OCI-LY7 (cell line): ENCODE measurements around the gene PPP1R16B. TPM values are rescaled to one million over a fixed set of nuclear protein-coding genes. Genes with fewer than 3 reads are reported as not detected.

Experiments
- BruUV-seq: library from RNA; stranded (reverse); fragments of 400-500 nt; replicated peaks from 2 replicates; lab custom pipeline; 2021; lab: Mats Ljungman, UMichigan
- CTCF ChIA-PET: fragments of 300-600 bp; sonication (Branson Sonifier 250); formaldehyde crosslinking; loops from one replicate; lab custom pipeline; 2022; ENCODE audit warnings: antibody characterized with exemption; ENCODE audit not compliant: unreplicated experiment; lab: Charles Lee
- POLR2A ChIA-PET: fragments of 300-600 bp; sonication (Branson Sonifier 250); formaldehyde crosslinking; loops from one replicate; lab custom pipeline; 2022; ENCODE audit warnings: antibody characterized with exemption; lab: Charles Lee
- DNase-seq: peaks from one replicate; pipeline ENCODE4 v3.0.0-alpha.2; 2015; ENCODE audit warnings: low spot score
- H2AFZ ChIP-seq: fragments of 200-600 bp; sonication (generic), shearing (Covaris generic); 2 replicates; pipeline ENCODE4 v1.6.1; 2014; ENCODE audit warnings: mild to moderate bottlenecking, antibody characterized with exemption, low read length, moderate library complexity
- H3K27ac ChIP-seq: fragments of 200-600 bp; sonication (generic); 2 replicates; pipeline ENCODE4 v1.5.1; 2014; ENCODE audit warnings: mixed run types, low read depth, mild to moderate bottlenecking, moderate library complexity, low read length, inconsistent platforms; ENCODE audit not compliant: poor library complexity, severe bottlenecking
- H3K36me3 ChIP-seq: fragments of 200-600 bp; sonication (generic); 2 replicates; pipeline ENCODE4 v1.6.1; 2014; ENCODE audit warnings: mild to moderate bottlenecking, antibody characterized with exemption, low read length, moderate library complexity, mixed read lengths; ENCODE audit not compliant: insufficient read depth
- H3K4me1 ChIP-seq: fragments of 200-600 bp; sonication (generic); 2 replicates; pipeline ENCODE4 v1.5.1; 2014; ENCODE audit warnings: mild to moderate bottlenecking, low read length; ENCODE audit not compliant: insufficient read depth, poor library complexity, severe bottlenecking
- H3K4me2 ChIP-seq: fragments of 200-600 bp; sonication (generic); 2 replicates; pipeline ENCODE4 v1.6.1; 2014; ENCODE audit warnings: mild to moderate bottlenecking, low read length
- H3K4me3 ChIP-seq: fragments of 200-600 bp; sonication (generic); 2 replicates; pipeline ENCODE4 v1.5.1; 2014; ENCODE audit warnings: mild to moderate bottlenecking, low read depth, low read length; ENCODE audit not compliant: poor library complexity, severe bottlenecking
- H3K79me2 ChIP-seq: fragments of 200-600 bp; sonication (generic); 2 replicates; pipeline ENCODE4 v1.6.1; 2016; ENCODE audit warnings: low read depth, mild to moderate bottlenecking, low read length, moderate library complexity, mixed read lengths; ENCODE audit not compliant: insufficient read depth
- H3K9me2 ChIP-seq: fragments of 200-600 bp; sonication (generic); 2 replicates; pipeline ENCODE4 v1.6.1; 2016; ENCODE audit warnings: mild to moderate bottlenecking, low read length, mixed read lengths; ENCODE audit not compliant: insufficient read depth
- H3K9me3 ChIP-seq: fragments of 200-600 bp; sonication (generic); 2 replicates; pipeline ENCODE4 v1.6.1; 2014; ENCODE audit warnings: mild to moderate bottlenecking, mixed run types, low read length, mixed read lengths
- H4K20me1 ChIP-seq: fragments of 200-600 bp; sonication (generic); 2 replicates; pipeline ENCODE4 v1.6.1; 2014; ENCODE audit warnings: mild to moderate bottlenecking, antibody characterized with exemption, low read length, moderate library complexity, mixed read lengths; ENCODE audit not compliant: insufficient read depth
- CTCF ChIP-seq: fragments of 200-600 bp; sonication (generic); conservative IDR thresholded peaks from 2 replicates; pipeline ENCODE4 v1.5.1; 2014; ENCODE audit warnings: mild to moderate bottlenecking, antibody characterized with exemption, low read length, moderate library complexity, mixed read lengths
- EZH2phosphoT487 ChIP-seq: fragments of 200-600 bp; sonication (generic); IDR thresholded peaks from 2 replicates; pipeline ENCODE4 v1.6.1; 2018; ENCODE audit warnings: low read depth, borderline replicate concordance, mild to moderate bottlenecking, mixed run types, antibody characterized with exemption, low read length, moderate library complexity, mixed read lengths
- intact Hi-C: fragments of 100-400 bp; cut with micrococcal nuclease; formaldehyde crosslinking; loops from one replicate; pipeline ENCODE4 v1.10.0; 2022; ENCODE audit not compliant: unreplicated experiment
- total RNA-seq, 2 experiments: library from RNA; depleted of rRNA in 1 of 2; stranded (reverse); fragments of >200 nt in 1 of 2; shearing (Covaris generic) in 1 of 2; gene quantifications; 2 replicates each; pipeline ENCODE4 v1.2.3, GENCODE V29; 2014 to 2022

PPP1R16B gene
- total RNA-seq, 2 experiments from 2014 or later: 45.4 to 49.7 TPM

GRCh38 chr20:38838326-38838725, 32.8 kb downstream of the PPP1R16B start:
- no peaks in the 10 kb centered on the region for H3K9me2 ChIP-seq
- intact Hi-C loops: no loop called here
- POLR2A ChIA-PET: interaction anchor here (0.9 to 1.0 kb wide), 2 partner anchors 23 to 28 kb away, joined by 3 to 5 read pairs; no protein-coding TSS in a partner anchor
- H3K36me3 ChIP-seq: peaks cover 48% of the 10 kb centered on the region
- no peak for DNase-seq
- H4K20me1 ChIP-seq: no peaks in the 10 kb centered on the region
- no TSS peak for BruUV-seq
- CTCF ChIA-PET: interaction anchor here (0.8 kb wide), 1 partner anchor 31 kb away, joined by 3 read pairs; no protein-coding TSS in a partner anchor
- TF ChIP-seq CTCF: no peak
- TF ChIP-seq EZH2phosphoT487: no peak
- H3K9me3 ChIP-seq: no peaks in the 10 kb centered on the region
- peak overlapping the region; percentile 18 for H3K27ac ChIP-seq
- H3K4me3 ChIP-seq: no peak overlapping the region
- H3K4me1 ChIP-seq: peaks cover 86% of the 10 kb centered on the region
- H3K79me2 ChIP-seq: peaks cover 75% of the 10 kb centered on the region
- 0 out of 2 replicates have a peak overlapping the region, but pooled peaks have one; percentile 2 for H3K4me2 ChIP-seq
- no peak overlapping the region for H2AFZ ChIP-seq

- Histone ChIP-seq H2AFZ (no peak overlapping the region), H3K4me3 (no peak overlapping the region), H3K9me2 (no peaks in the 10 kb centered on the region), H3K9me3 (no peaks in the 10 kb centered on the region), H4K20me1 (no peaks in the 10 kb centered on the region), H3K79me2 (peaks cover 75% of the 10 kb centered on the region), H3K4me1 (peaks cover 87% of the 10 kb centered on the region), H3K36me3 (peaks cover 57% of the 10 kb centered on the region), H3K27ac (peak overlapping the region; percentile 99), H3K4me2 (peak overlapping the region; percentile 79; the same call in 1 of the 2 replicates)
- no peak for DNase-seq
- no TSS peak for BruUV-seq
- TF ChIP-seq EZH2phosphoT487 (no peak), CTCF (no peak)
- CTCF ChIA-PET: interaction anchor here (1.7 kb wide), 1 partner anchor 53 kb away, joined by 7 read pairs; no protein-coding TSS in a partner anchor
- intact Hi-C loops: no loop called here
- POLR2A ChIA-PET: interaction anchor here (0.7 to 6.2 kb wide), 8 partner anchors 10 to 56 kb away, joined by 3 to 39 read pairs (median 4); partner anchors contain the start of gene PPP1R16B
Measured at GRCh38 chr20:38839563-38839962, 34.1 kb downstream of the PPP1R16B start.
